CD4-positive, alpha-beta T cell (primary cell): ENCODE measurements around the gene EFNB2. TPM values are rescaled to one million over a fixed set of nuclear protein-coding genes. Genes with fewer than 3 reads are reported as not detected.

Source experiments
- ATAC-seq: fragments of 200-7000 bp; cut with Tn5 transposase; one replicate; pipeline ENCODE4 v1.10.0; 2022; ENCODE audit warnings: mild to moderate bottlenecking; ENCODE audit not compliant: poor library complexity
- CTCF ChIA-PET: fragments of 350-600 bp; sonication (Branson Sonifier 250); formaldehyde crosslinking; loops from one replicate; lab custom pipeline; 2021; ENCODE audit warnings: antibody characterized with exemption, inconsistent platforms; lab: Charles Lee
- POLR2A ChIA-PET: fragments of 350-600 bp; sonication (Branson Sonifier 250); formaldehyde crosslinking; loops from one replicate; lab custom pipeline; 2021; ENCODE audit warnings: antibody characterized with exemption, inconsistent platforms; lab: Charles Lee
- DNase-seq, 14 experiments: peaks; one replicate each; pipeline ENCODE4 v3.0.0-alpha.2; 2013 to 2020; ENCODE audit warnings: mixed read lengths in 2 of 14
- H3K27ac ChIP-seq, 2 donors: one replicate each; pipeline versions ENCODE4 v1.5.1 to v1.7.0; 2013; ENCODE audit warnings: low read length in 2 of 2, low read depth in 1 of 2, mild to moderate bottlenecking in 1 of 2
- H3K27me3 ChIP-seq, 2 experiments: 1 replicate in 1 of 2; 2 replicates in 1 of 2; pipeline versions ENCODE4 v1.6.1 to v1.7.0; 2013; ENCODE audit warnings: low read length in 2 of 2, control low read depth in 1 of 2, mild to moderate bottlenecking in 1 of 2, moderate library complexity in 1 of 2; ENCODE audit not compliant: insufficient read depth in 2 of 2, control insufficient read depth in 1 of 2
- H3K36me3 ChIP-seq: one replicate; pipeline ENCODE4 v1.6.1; 2013; ENCODE audit warnings: low read length, control low read depth; ENCODE audit not compliant: insufficient read depth
- H3K4me1 ChIP-seq: one replicate; pipeline ENCODE4 v1.6.1; 2013; ENCODE audit warnings: low read length, control low read depth; ENCODE audit not compliant: insufficient read depth
- H3K4me3 ChIP-seq: one replicate; pipeline ENCODE4 v1.5.1; 2013; ENCODE audit warnings: mild to moderate bottlenecking, low read length, moderate library complexity
- H3K9me3 ChIP-seq, 2 experiments: 1 replicate in 1 of 2; 2 replicates in 1 of 2; pipeline versions ENCODE4 v1.6.1 to v1.7.0; 2013; ENCODE audit warnings: low read length in 2 of 2, mild to moderate bottlenecking in 2 of 2, control low read depth in 1 of 2, moderate library complexity in 1 of 2; ENCODE audit not compliant: control insufficient read depth in 1 of 2, insufficient read depth in 1 of 2
- H3K27ac Mint-ChIP-seq: one replicate; pipeline ENCODE4 v1.8.0; 2020; ENCODE audit warnings: mixed read lengths
- H3K27me3 Mint-ChIP-seq: one replicate; pipeline ENCODE4 v1.8.0; 2021; ENCODE audit warnings: mixed read lengths
- H3K36me3 Mint-ChIP-seq: one replicate; pipeline ENCODE4 v1.8.0; 2021; ENCODE audit warnings: low read depth, mixed read lengths
- H3K4me1 Mint-ChIP-seq: one replicate; pipeline ENCODE4 v1.8.0; 2021; ENCODE audit warnings: low read depth, mixed read lengths
- H3K4me3 Mint-ChIP-seq: one replicate; pipeline ENCODE4 v1.8.0; 2020; ENCODE audit warnings: mild to moderate bottlenecking, mixed read lengths
- H3K9me3 Mint-ChIP-seq: one replicate; pipeline ENCODE4 v1.8.0; 2020; ENCODE audit warnings: mixed read lengths
- intact Hi-C, 2 experiments: fragments of 100-400 bp; cut with DNase I in 1 of 2; cut with micrococcal nuclease in 1 of 2; formaldehyde crosslinking; loops; one replicate each; pipeline versions ENCODE4 v1.15.1 to v1.9.0; 2023 to 2025; cut with DNase I, micrococcal nuclease
- total RNA-seq, 174 experiments: library from RNA in 2 of 174; stranded (reverse) in 2 of 174; gene quantifications; one replicate each; pipeline ENCODE4 v1.2.3 and lab custom pipeline; 2021 to 2026
- TF ChIP-seq, protein P1 (sequence below): fragments of 200-600 bp; IDR thresholded peaks from one replicate; pipeline ENCODE4 v1.8.0; 2022; ENCODE audit warnings: antibody characterized with exemption, mild to moderate bottlenecking

EFNB2 gene
- total RNA-seq, 2 experiments from 2014 or later: 0.20 to 0.36 TPM

DNA sequence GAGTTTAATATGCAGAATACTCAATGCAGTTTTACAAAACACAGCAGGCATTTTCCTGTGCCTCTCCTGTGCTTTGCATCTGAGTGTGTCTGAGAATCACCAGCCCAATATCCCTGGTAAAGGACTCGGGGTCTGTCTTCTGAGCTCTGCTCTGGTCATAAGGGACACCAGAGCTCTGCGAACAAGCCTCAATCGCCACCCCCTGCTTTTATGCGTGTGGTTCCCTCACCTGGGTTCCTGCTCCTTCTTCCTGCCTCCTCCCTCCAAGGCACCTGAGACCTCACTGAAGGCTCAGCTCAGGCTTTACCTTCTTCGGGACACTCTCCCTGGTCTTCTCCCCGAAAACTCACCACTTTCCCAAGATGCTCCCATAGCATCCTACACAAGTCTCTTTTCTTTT, 84.5 kb downstream of the EFNB2 start:
- intact Hi-C loops: no loop called here
- peaks cover 0 to 8% of the 10 kb centered on the region in 2 experiments for H3K9me3 ChIP-seq
- Mint-ChIP-seq H3K27me3 (peaks cover 37% of the 10 kb centered on the region), H3K27ac (no peak overlapping the region), H3K9me3 (peaks cover 2% of the 10 kb centered on the region), H3K4me1 (no peaks in the 10 kb centered on the region), H3K36me3 (no peaks in the 10 kb centered on the region), H3K4me3 (no peak overlapping the region)
- peaks cover 0 to 2% of the 10 kb centered on the region in 2 experiments for H3K27me3 ChIP-seq
- ATAC-seq: no peak
- no peaks in the 10 kb centered on the region for H3K36me3 ChIP-seq
- no peak overlapping the region for H3K27ac ChIP-seq
- ChIA-PET POLR2A (no interaction called here), CTCF (no interaction called here)
- no peak for DNase-seq
- H3K4me1 ChIP-seq: no peaks in the 10 kb centered on the region
- TF ChIP-seq, protein P1, sequence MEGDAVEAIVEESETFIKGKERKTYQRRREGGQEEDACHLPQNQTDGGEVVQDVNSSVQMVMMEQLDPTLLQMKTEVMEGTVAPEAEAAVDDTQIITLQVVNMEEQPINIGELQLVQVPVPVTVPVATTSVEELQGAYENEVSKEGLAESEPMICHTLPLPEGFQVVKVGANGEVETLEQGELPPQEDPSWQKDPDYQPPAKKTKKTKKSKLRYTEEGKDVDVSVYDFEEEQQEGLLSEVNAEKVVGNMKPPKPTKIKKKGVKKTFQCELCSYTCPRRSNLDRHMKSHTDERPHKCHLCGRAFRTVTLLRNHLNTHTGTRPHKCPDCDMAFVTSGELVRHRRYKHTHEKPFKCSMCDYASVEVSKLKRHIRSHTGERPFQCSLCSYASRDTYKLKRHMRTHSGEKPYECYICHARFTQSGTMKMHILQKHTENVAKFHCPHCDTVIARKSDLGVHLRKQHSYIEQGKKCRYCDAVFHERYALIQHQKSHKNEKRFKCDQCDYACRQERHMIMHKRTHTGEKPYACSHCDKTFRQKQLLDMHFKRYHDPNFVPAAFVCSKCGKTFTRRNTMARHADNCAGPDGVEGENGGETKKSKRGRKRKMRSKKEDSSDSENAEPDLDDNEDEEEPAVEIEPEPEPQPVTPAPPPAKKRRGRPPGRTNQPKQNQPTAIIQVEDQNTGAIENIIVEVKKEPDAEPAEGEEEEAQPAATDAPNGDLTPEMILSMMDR: no peak
- no peak overlapping the region for H3K4me3 ChIP-seq

DNA sequence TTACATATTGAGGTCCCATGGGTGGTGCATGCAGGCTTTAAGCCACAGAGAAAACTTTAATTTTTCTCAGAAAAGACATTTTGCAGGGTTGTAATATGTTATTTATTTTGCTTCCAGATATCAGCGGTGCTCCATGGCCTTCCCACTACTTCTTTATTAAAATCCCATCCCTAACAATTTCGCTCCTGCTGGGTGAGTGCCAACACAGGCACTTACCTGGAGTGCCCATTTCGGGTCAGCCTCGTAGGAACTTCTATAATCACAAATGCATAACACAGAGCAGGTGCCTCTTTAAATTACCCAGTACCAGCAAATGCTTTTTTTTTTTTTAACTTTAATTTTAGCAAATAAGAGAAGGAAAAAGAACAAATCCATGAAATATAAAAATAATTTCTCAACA, 86.4 kb downstream of the EFNB2 start:
- intact Hi-C loops: no loop called here
- no peak overlapping the region for H3K4me3 Mint-ChIP-seq
- ATAC-seq (no peak), DNase-seq (no peak)
- H3K27ac Mint-ChIP-seq: no peak overlapping the region
- H3K4me1 ChIP-seq: no peaks in the 10 kb centered on the region
- ChIA-PET CTCF (no interaction called here), POLR2A (no interaction called here)
- TF ChIP-seq, protein P1: no peak
- H3K4me1 Mint-ChIP-seq: no peaks in the 10 kb centered on the region
- H3K27me3 Mint-ChIP-seq: peaks cover 49% of the 10 kb centered on the region
- no peaks in the 10 kb centered on the region for H3K36me3 ChIP-seq
- no peak overlapping the region for H3K27ac ChIP-seq
- H3K4me3 ChIP-seq: no peak overlapping the region
- H3K9me3 ChIP-seq: peaks cover 0 to 3% of the 10 kb centered on the region in 2 experiments
- H3K36me3 Mint-ChIP-seq: no peaks in the 10 kb centered on the region
- peaks cover 0 to 2% of the 10 kb centered on the region in 2 experiments for H3K27me3 ChIP-seq
- H3K9me3 Mint-ChIP-seq: peaks cover 2% of the 10 kb centered on the region

- peaks cover 0 to 2% of the 10 kb centered on the region in 2 experiments for H3K27me3 ChIP-seq
- no peak overlapping the region for H3K4me3 Mint-ChIP-seq
- H3K4me3 ChIP-seq: no peak overlapping the region
- peaks cover 0 to 3% of the 10 kb centered on the region in 2 experiments for H3K9me3 ChIP-seq
- no peaks in the 10 kb centered on the region for H3K9me3 Mint-ChIP-seq
- H3K27ac ChIP-seq: no peak overlapping the region
- DNase-seq: no peak
- peaks cover 34% of the 10 kb centered on the region for H3K27me3 Mint-ChIP-seq
- POLR2A ChIA-PET: no interaction called here
- H3K36me3 ChIP-seq: no peaks in the 10 kb centered on the region
- CTCF ChIA-PET: no interaction called here
- intact Hi-C loops: no loop called here
- H3K4me1 Mint-ChIP-seq: no peaks in the 10 kb centered on the region
- ATAC-seq: no peak
- H3K27ac Mint-ChIP-seq: no peak overlapping the region
- H3K4me1 ChIP-seq: no peaks in the 10 kb centered on the region
- no peaks in the 10 kb centered on the region for H3K36me3 Mint-ChIP-seq
- TF ChIP-seq, protein P1: no peak
Measured at GRCh38 chr13:106445996-106446395, 89.5 kb downstream of the EFNB2 start.
